Upper lobe of left lung (tissue), 6 donors: ENCODE measurements around the gene RBM4. TPM values are rescaled to one million over a fixed set of nuclear protein-coding genes. Genes with fewer than 3 reads are reported as not detected.

ENCODE experiments used
- ATAC-seq, 2 donors: fragments of 200-7000 bp; cut with Tn5 transposase; one replicate each; pipeline ENCODE4 v1.9.1; 2022; ENCODE audit warnings: mild to moderate bottlenecking in 2 of 2, moderate library complexity in 2 of 2; ENCODE audit not compliant: low FRiP score in 2 of 2
- DNase-seq, 2 donors: peaks; one replicate each; pipeline ENCODE4 v3.0.0-alpha.2; 2019 to 2020
- H3K27ac ChIP-seq, 4 donors: fragments of 200-600 bp; sonication (generic); one replicate each; pipeline ENCODE4 v1.5.1; 2016 to 2019
- H3K27me3 ChIP-seq, 4 donors: fragments of 200-600 bp; sonication (generic); one replicate each; pipeline ENCODE4 v1.5.1; 2017 to 2019
- H3K36me3 ChIP-seq, 4 donors: fragments of 200-600 bp; sonication (generic); one replicate each; pipeline ENCODE4 v1.5.1; 2016 to 2019
- H3K4me1 ChIP-seq, 4 donors: fragments of 200-600 bp; sonication (generic); one replicate each; pipeline ENCODE4 v1.5.1; 2018 to 2019
- H3K4me3 ChIP-seq, 4 donors: fragments of 200-600 bp; sonication (generic); one replicate each; pipeline ENCODE4 v1.5.1; 2017 to 2019; ENCODE audit warnings: mild to moderate bottlenecking in 2 of 4, moderate library complexity in 1 of 4
- H3K9me3 ChIP-seq, 4 donors: fragments of 200-600 bp; sonication (generic); one replicate each; pipeline ENCODE4 v1.5.1; 2018 to 2019
- CTCF ChIP-seq, 6 experiments: fragments of 450-650 bp in 4 of 6; fragments of 200-600 bp in 2 of 6; sonication (generic) in 2 of 6; IDR thresholded peaks; one replicate each; pipeline ENCODE4 v1.5.1; 2016 to 2019; ENCODE audit warnings: antibody characterized with exemption in 6 of 6
- EP300 ChIP-seq, 4 donors: sonication (generic); formaldehyde crosslinking; IDR thresholded peaks; one replicate each; pipeline ENCODE4 v1.5.1; 2017; ENCODE audit warnings: antibody characterized with exemption in 4 of 4, control low read depth in 2 of 4
- POLR2A ChIP-seq, 4 donors: fragments of 450-650 bp; IDR thresholded peaks; one replicate each; pipeline ENCODE4 v1.5.1; 2016 to 2017; ENCODE audit warnings: antibody characterized with exemption in 4 of 4, mild to moderate bottlenecking in 2 of 4
- POLR2AphosphoS5 ChIP-seq, 2 donors: sonication (generic); formaldehyde crosslinking; IDR thresholded peaks; one replicate each; pipeline ENCODE4 v1.5.1; 2017; ENCODE audit warnings: antibody characterized with exemption in 2 of 2
- WGBS, 2 donors: methylation state at CpG; one replicate each; pipeline ENCODE4 v1.1.5; 2017 to 2018; 5-methylcytosine and 5-hydroxymethylcytosine counted together
- total RNA-seq, 6 donors: library from RNA; depleted of rRNA in 4 of 6; stranded (reverse); fragments of >200 nt in 4 of 6; gene quantifications; one replicate each; pipeline versions ENCODE4 v1.1.0 to v1.2.1, GENCODE V29; 2016 to 2021
- donor health status: DM: no; HTN: no; CAD: no; lungs with moderate emphysema.
- donor health status: DM: no; HTN: yes; CAD: no; lungs with severe emphysema.

The RBM4 gene
- total RNA-seq, 6 donors from 2014 or later = 62.4 to 103 (median 90.2) TPM

DNA sequence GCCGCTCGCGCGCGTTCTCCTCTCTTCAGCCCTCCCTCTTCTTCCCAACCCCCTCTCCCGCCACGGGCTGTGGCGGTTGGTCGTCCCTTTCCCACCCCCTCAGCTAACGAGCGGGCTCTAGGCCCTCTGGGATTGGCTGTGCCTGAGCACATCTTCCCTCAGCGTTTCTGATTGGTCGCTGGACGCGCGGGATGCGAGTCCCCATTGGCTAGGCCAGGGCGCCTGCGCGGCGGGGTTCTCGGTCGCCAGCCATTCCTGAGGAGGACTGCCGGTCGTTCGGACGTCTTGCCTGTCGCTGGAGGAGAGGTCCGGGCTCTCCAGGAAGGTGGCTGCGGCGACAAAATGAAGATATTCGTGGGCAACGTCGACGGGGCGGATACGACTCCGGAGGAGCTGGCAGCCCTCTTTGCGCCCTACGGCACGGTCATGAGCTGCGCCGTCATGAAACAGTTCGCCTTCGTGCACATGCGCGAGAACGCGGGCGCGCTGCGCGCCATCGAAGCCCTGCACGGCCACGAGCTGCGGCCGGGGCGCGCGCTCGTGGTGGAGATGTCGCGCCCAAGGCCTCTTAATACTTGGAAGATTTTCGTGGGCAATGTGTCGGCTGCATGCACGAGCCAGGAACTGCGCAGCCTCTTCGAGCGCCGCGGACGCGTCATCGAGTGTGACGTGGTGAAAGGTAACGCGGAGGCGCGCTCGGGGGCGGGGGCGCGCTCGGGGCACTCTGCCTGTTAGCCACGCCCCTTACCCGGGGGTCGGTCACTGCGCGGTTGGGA is 21.9 kb upstream of the RBM4 start, which contains the start of gene RBM14:
Gene RBM14 (plus strand): TSS at position 252 of the 776 bp plus-strand sequence. CDS start 91 bp downstream, at position 343.
- DNase-seq (peak; percentile 98 to 99), ATAC-seq (peak; percentile 97 to 98)
- Histone ChIP-seq H3K27ac (peak within 1 kb of the TSS; percentile 95 to 97 (median 96)), H3K36me3 (peaks cover 0 to 16% (median 0%) of the 10 kb centered on the region in 4 donors), H3K27me3 (no peaks in the 10 kb centered on the region), H3K4me1 (peaks cover 40 to 50% (median 44%) of the 10 kb centered on the region in 4 donors), H3K9me3 (no peaks in the 10 kb centered on the region), H3K4me3 (peak within 1 kb of the TSS; percentile 69 to 88 (median 77))
- whole genome bisulfite sequencing, 2 donors = 0 to 1% methylated on average over 20 to 37 of the region's 90 CpGs
- peak in 1 of 4 donors; percentile 78 for TF ChIP-seq EP300 (IDR thresholded peaks at IDR 0.05)
- peak in 1 of 6 experiments; percentile 23 for TF ChIP-seq CTCF (IDR thresholded peaks at IDR 0.05)
- peak; percentile 99 to 100 for TF ChIP-seq POLR2AphosphoS5 (IDR thresholded peaks at IDR 0.05)
- peak in 3 of 4 donors; percentile 96 to 100 (median 99) for TF ChIP-seq POLR2A (IDR thresholded peaks at IDR 0.05)

DNA sequence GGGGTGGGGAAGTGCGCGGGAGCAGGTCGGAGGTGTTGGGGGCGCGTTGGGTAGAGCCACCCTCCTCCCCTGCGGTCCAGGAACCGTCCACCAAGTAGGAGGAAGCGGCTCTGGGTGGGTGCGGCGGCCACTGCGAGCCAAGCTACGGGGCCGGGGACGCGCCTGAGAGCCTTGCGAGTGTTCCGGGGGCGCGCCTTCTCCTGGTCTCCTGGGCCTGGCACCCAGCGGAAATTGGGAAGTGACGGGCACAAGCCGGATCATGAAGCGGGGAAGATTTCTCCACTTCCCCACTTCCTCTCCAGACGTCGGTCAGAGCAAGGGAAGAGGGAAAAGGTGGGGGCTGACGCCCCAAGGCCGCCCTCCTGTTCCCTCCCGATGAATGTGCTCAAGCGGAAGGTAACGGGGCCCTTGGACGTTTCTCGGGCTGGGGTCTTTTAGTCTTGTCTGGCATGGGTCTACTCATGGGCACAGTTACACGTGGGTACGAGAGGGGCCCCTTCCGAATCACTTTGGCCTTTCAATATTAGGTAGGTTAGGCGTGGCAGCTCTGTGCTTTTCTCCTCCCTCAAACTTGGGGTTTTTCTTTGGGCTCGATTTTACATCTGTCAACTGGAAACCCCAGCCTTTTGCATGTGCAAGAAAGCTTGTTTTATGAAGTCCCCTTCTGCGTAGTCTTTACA is 21.2 kb upstream of the RBM4 start:
- peaks cover 46 to 58% (median 50%) of the 10 kb centered on the region in 4 donors for H3K4me1 ChIP-seq
- DNase-seq (peak in 1 of 2 donors; percentile 91), ATAC-seq (peak; percentile 70 to 81)
- peak overlapping the region; percentile 95 to 97 (median 96) for H3K27ac ChIP-seq
- H3K9me3 ChIP-seq = no peaks in the 10 kb centered on the region
- WGBS, 2 donors = 0% methylated on average over 13 to 31 of the region's 38 CpGs
- TF ChIP-seq POLR2AphosphoS5 (IDR thresholded peaks at IDR 0.05) (peak in 1 of 2 donors; percentile 9), POLR2A (IDR thresholded peaks at IDR 0.05) (peak in 1 of 4 donors; percentile 9), CTCF (IDR thresholded peaks at IDR 0.05) (no peak), EP300 (IDR thresholded peaks at IDR 0.05) (no peak)
- H3K4me3 ChIP-seq = peak overlapping the region; percentile 62 to 88 (median 77)
- peaks cover 0 to 16% (median 0%) of the 10 kb centered on the region in 4 donors for H3K36me3 ChIP-seq
- H3K27me3 ChIP-seq = no peaks in the 10 kb centered on the region

DNA sequence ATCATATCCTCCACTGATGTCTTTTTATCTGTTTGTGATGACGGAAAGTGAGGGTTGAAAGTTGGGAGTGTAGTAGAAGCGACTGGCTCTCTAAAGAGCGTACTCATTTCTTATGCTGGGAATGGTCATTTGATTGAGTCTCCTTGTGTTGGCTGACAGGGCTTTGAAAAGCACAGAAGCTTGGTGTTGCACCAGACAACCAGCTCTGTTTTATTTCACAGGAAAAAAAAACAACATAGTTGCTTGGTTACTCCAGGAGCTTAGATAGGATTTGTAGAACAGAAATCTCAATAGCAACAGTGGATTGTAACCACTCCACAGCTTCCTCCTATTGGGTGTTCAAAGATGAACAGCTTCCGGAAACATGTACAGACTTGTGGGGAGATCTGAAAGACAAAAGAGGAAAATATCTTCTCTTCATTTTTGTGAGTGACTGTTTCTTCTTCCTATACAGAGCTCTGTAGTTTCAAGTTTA is 19.4 kb upstream of the RBM4 start:
- H3K27ac ChIP-seq = peak overlapping the region; percentile 40 to 96 (median 95)
- H3K27me3 ChIP-seq = no peaks in the 10 kb centered on the region
- peak in 1 of 2 donors; percentile 5 for ATAC-seq
- peaks cover 58 to 75% (median 62%) of the 10 kb centered on the region in 4 donors for H3K4me1 ChIP-seq
- peaks cover 2 to 33% (median 4%) of the 10 kb centered on the region in 4 donors for H3K36me3 ChIP-seq
- peak overlapping the region in 3 of 4 donors; percentile 76 to 88 (median 78) for H3K4me3 ChIP-seq
- WGBS, 2 donors = 44 to 49% methylated on average over 4 of the region's 4 CpGs
- no peak for TF ChIP-seq CTCF (IDR thresholded peaks at IDR 0.05)
- TF ChIP-seq POLR2A (IDR thresholded peaks at IDR 0.05) = no peak
- TF ChIP-seq POLR2AphosphoS5 (IDR thresholded peaks at IDR 0.05) = no peak
- no peak for TF ChIP-seq EP300 (IDR thresholded peaks at IDR 0.05)
- no peaks in the 10 kb centered on the region for H3K9me3 ChIP-seq
- no peak for DNase-seq

GRCh38 chr11:66624450-66624849 is 14.1 kb upstream of the RBM4 start:
- WGBS, 2 donors = 93 to 96% methylated on average over 16 of the region's 16 CpGs
- ATAC-seq = no peak
- peaks cover 32 to 70% (median 55%) of the 10 kb centered on the region in 4 donors for H3K36me3 ChIP-seq
- no peaks in the 10 kb centered on the region for H3K27me3 ChIP-seq
- H3K27ac ChIP-seq = no peak overlapping the region
- TF ChIP-seq CTCF (IDR thresholded peaks at IDR 0.05) (no peak), EP300 (IDR thresholded peaks at IDR 0.05) (no peak), POLR2A (IDR thresholded peaks at IDR 0.05) (no peak), POLR2AphosphoS5 (IDR thresholded peaks at IDR 0.05) (no peak)
- H3K9me3 ChIP-seq = no peaks in the 10 kb centered on the region
- no peak overlapping the region for H3K4me3 ChIP-seq
- peak in 1 of 2 donors; percentile 60 for DNase-seq
- H3K4me1 ChIP-seq = peaks cover 32 to 60% (median 37%) of the 10 kb centered on the region in 4 donors
